Smooth muscle cell (in vitro differentiated cells): ENCODE measurements around the gene PTPN7. TPM values are rescaled to one million over a fixed set of nuclear protein-coding genes. Genes with fewer than 3 reads are reported as not detected.

ENCODE experiments used
- DNase-seq: peaks from one replicate; lab custom pipeline; 2025; ENCODE audit not compliant: unreplicated experiment; lab: John Stamatoyannopoulos, UW
- H2AFZ ChIP-seq: fragments of 200-600 bp; sonication (generic); 2 replicates; pipeline ENCODE4 v1.6.0; 2016; ENCODE audit warnings: antibody characterized with exemption, low read depth, mild to moderate bottlenecking
- H3F3A ChIP-seq: fragments of 200-600 bp; sonication (generic); 2 replicates; pipeline ENCODE4 v1.6.0; 2017; ENCODE audit warnings: antibody characterized with exemption, low read depth
- H3K27ac ChIP-seq: fragments of 200-600 bp; sonication (generic); 2 replicates; pipeline ENCODE4 v1.5.1; 2016; ENCODE audit warnings: low read depth, mild to moderate bottlenecking
- H3K27me3 ChIP-seq: fragments of 200-600 bp; sonication (generic); 2 replicates; pipeline ENCODE4 v1.6.1; 2016; ENCODE audit warnings: low read depth, mild to moderate bottlenecking
- H3K36me3 ChIP-seq: fragments of 200-600 bp; sonication (generic); 2 replicates; pipeline ENCODE4 v1.5.1; 2016; ENCODE audit warnings: low read depth
- H3K4me1 ChIP-seq: fragments of 200-600 bp; sonication (generic); 2 replicates; pipeline ENCODE4 v1.5.1; 2016; ENCODE audit warnings: low read depth
- H3K4me2 ChIP-seq: fragments of 200-600 bp; sonication (generic); 2 replicates; pipeline ENCODE4 v1.6.0; 2016; ENCODE audit warnings: mild to moderate bottlenecking
- H3K4me3 ChIP-seq: fragments of 200-600 bp; sonication (generic); 2 replicates; pipeline ENCODE4 v1.5.1; 2016; ENCODE audit warnings: mild to moderate bottlenecking
- H3K79me2 ChIP-seq: fragments of 200-600 bp; sonication (generic); 2 replicates; pipeline ENCODE4 v1.6.0; 2016; ENCODE audit warnings: low read depth, mild to moderate bottlenecking
- H3K9ac ChIP-seq: fragments of 200-600 bp; sonication (generic); 2 replicates; pipeline ENCODE4 v1.6.0; 2016; ENCODE audit warnings: low read depth
- H3K9me3 ChIP-seq: fragments of 200-600 bp; sonication (generic); replicated peaks from 2 replicates; pipeline ENCODE4 v1.5.1; 2016; ENCODE audit warnings: low read depth
- H4K20me1 ChIP-seq: fragments of 200-600 bp; sonication (generic); 2 replicates; pipeline ENCODE4 v1.6.0; 2016; ENCODE audit warnings: low read depth
- WGBS: methylation state at CpG from one replicate; pipeline ENCODE4 v1.1.7; 2016; ENCODE audit warnings: low lambda C conversion rate; 5-methylcytosine and 5-hydroxymethylcytosine counted together
- polyA plus RNA-seq: library from polyadenylated mRNA; unstranded; fragments of >200 nt; fragmentation: Nextera tagmentation; extraction: Ambion mirVana; gene quantifications from 2 replicates; pipeline ENCODE4 v1.2.1, GENCODE V29; 2016
- total RNA-seq: library from RNA; depleted of rRNA; stranded (reverse); fragments of >200 nt; gene quantifications from 2 replicates; pipeline ENCODE4 v1.2.3, GENCODE V29; 2014
- TF ChIP-seq, protein P1 (sequence below): fragments of 200-600 bp; sonication (generic); IDR thresholded peaks from 2 replicates; pipeline ENCODE4 v1.5.1; 2017; ENCODE audit warnings: borderline replicate concordance, mild to moderate bottlenecking, antibody characterized with exemption; ENCODE audit not compliant: insufficient read depth, poor library complexity, severe bottlenecking

PTPN7 gene
- total and polyA plus RNA-seq, 2 experiments from 2014 or later, result not detected

DNA sequence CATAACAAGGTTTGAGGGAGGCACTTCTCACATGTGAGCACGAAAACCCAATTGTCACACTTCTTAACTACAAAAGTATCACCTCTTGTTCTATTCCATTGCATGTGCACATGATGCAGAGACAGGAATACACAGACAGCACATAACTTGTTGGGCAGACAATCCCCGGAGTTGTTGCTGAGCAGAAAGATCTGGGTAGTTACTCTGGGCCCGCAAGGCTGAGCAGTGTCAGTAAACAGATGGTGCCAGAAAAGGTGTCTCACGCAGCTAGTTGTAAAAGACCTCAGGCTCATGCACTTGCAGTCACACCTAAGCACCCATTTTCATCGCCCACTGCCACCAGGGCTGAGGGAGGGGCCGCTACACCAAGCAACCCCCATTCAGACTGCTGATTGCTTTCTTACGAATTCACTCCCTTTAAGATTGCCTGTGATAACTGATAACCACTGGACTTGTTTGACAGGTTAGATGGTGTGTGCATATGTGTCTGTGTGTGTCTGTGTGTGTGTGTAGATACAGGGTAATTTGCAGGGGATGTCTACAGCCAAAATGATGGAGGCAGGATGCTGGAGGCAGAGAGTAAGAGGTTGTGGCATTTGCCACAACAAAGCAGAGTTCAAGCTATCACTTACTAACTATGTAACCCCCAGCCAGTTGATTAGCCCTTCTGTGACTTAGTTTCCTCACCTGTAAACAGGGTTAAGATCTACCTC is 37.4 kb upstream of the PTPN7 start:
- Histone ChIP-seq H3K36me3 (no peaks in the 10 kb centered on the region), H3F3A (no peaks in the 10 kb centered on the region), H3K4me1 (peaks cover 6% of the 10 kb centered on the region), H2AFZ (no peak overlapping the region), H3K4me3 (no peak overlapping the region), H3K27me3 (peaks cover 33% of the 10 kb centered on the region), H3K9ac (no peak overlapping the region), H3K9me3 (no peaks in the 10 kb centered on the region), H3K79me2 (no peaks in the 10 kb centered on the region), H3K27ac (no peak overlapping the region), H4K20me1 (no peaks in the 10 kb centered on the region), H3K4me2 (no peak overlapping the region)
- DNase-seq, result no peak
- TF ChIP-seq, protein P1, sequence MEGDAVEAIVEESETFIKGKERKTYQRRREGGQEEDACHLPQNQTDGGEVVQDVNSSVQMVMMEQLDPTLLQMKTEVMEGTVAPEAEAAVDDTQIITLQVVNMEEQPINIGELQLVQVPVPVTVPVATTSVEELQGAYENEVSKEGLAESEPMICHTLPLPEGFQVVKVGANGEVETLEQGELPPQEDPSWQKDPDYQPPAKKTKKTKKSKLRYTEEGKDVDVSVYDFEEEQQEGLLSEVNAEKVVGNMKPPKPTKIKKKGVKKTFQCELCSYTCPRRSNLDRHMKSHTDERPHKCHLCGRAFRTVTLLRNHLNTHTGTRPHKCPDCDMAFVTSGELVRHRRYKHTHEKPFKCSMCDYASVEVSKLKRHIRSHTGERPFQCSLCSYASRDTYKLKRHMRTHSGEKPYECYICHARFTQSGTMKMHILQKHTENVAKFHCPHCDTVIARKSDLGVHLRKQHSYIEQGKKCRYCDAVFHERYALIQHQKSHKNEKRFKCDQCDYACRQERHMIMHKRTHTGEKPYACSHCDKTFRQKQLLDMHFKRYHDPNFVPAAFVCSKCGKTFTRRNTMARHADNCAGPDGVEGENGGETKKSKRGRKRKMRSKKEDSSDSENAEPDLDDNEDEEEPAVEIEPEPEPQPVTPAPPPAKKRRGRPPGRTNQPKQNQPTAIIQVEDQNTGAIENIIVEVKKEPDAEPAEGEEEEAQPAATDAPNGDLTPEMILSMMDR, result no peak
- WGBS, result 85% methylated on average over 7 of the region's 7 CpGs

DNA sequence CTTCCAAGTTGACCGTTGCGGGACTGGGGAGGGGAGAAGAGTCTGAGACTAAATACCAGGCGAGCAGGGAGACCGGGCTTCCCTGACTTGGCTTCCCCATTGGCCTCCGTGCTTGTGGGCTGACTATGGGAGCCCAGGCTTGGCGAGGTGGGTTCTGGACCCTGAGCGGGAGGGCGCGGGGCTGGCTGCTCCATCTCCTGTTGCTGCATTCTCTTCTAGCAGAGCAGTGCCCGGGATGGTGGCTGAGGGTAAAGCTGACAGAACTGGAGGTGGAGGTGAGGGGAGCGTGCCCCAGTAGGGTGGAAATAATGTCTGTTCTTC is 33.9 kb upstream of the PTPN7 start:
- 62% methylated on average over 11 of the region's 11 CpGs for WGBS
- peaks cover 6% of the 10 kb centered on the region for H3K4me1 ChIP-seq
- no peak overlapping the region for H3K27ac ChIP-seq
- no peak overlapping the region for H3K9ac ChIP-seq
- no peak overlapping the region for H2AFZ ChIP-seq
- H3K9me3 ChIP-seq, result no peaks in the 10 kb centered on the region
- peaks cover 33% of the 10 kb centered on the region for H3K27me3 ChIP-seq
- TF ChIP-seq, protein P1, result no peak
- H3K4me2 ChIP-seq, result peak overlapping the region; percentile 86
- H3K36me3 ChIP-seq, result no peaks in the 10 kb centered on the region
- H3F3A ChIP-seq, result no peaks in the 10 kb centered on the region
- H4K20me1 ChIP-seq, result no peaks in the 10 kb centered on the region
- no peak for DNase-seq
- H3K4me3 ChIP-seq, result no peak overlapping the region
- H3K79me2 ChIP-seq, result no peaks in the 10 kb centered on the region

DNA sequence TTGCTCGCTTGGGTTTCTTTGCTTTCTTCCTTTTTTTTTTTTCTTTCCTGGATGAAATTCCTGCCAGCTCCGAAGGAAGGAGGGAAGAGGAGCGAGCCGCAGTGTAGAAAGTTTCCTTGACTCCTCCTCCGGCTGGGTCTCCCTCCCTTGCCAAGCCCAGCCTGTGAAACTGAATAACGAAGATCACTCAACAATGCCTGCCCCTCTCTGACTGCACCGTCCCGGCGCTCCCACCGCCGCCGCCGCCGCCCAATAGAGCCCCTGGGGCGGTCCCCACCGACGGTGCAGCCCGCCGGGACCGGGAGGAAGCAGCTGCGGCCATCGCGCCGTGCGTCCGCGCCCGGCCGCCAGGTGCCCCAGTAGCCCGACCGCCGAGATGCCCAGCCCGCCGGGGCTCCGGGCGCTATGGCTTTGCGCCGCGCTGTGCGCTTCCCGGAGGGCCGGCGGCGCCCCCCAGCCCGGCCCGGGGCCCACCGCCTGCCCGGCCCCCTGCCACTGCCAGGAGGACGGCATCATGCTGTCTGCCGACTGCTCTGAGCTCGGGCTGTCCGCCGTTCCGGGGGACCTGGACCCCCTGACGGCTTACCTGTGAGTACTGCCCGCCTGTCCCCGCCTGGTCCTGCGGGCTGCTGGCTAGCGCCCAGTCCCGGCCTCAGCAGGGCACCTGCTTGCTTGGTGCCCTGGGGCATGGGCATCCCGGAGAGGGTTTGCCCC is 33.4 kb upstream of the PTPN7 start, which contains the start of gene LGR6:
LGR6 (plus strand) TSS at position 186 of the 714 bp plus-strand sequence; CDS start at position 377, 191 bp downstream.
- Histone ChIP-seq H3K27me3 (peaks cover 33% of the 10 kb centered on the region), H2AFZ (peak within 1 kb of the TSS; percentile 51), H3K36me3 (no peaks in the 10 kb centered on the region), H3K9ac (no peak within 1 kb of the TSS), H3K79me2 (no peaks in the 10 kb centered on the region), H3K27ac (no peak within 1 kb of the TSS), H3K4me2 (peak within 1 kb of the TSS; percentile 86), H3K4me3 (peak within 1 kb of the TSS; percentile 46), H3K9me3 (no peaks in the 10 kb centered on the region), H4K20me1 (no peaks in the 10 kb centered on the region), H3F3A (no peaks in the 10 kb centered on the region), H3K4me1 (peaks cover 6% of the 10 kb centered on the region)
- TF ChIP-seq, protein P1, result no peak
- 9% methylated on average over 51 of the region's 61 CpGs for WGBS
- DNase-seq, result no peak
